Spleen (tissue), 11 donors: ENCODE data around the gene ZNF229. TPM values are rescaled to one million over a fixed set of nuclear protein-coding genes. Genes with fewer than 3 reads are reported as not detected.
"Not testable (repeated sequence)": the region's sequence is repeated elsewhere in the genome, so short reads cannot be mapped to it uniquely, and the experiment has no call there.

Source experiments
- DNase-seq: peaks from one replicate; pipeline ENCODE4 v3.0.0-alpha.2; 2020
- H3K27ac ChIP-seq, 8 donors: fragments of 200-600 bp; sonication (generic) in 7 of 8; 1 replicate in 4 of 8; 2 replicates in 4 of 8; pipeline versions ENCODE4 v1.5.0 to v1.8.0; 2016 to 2021; ENCODE audit warnings: inconsistent platforms in 4 of 8, mild to moderate bottlenecking in 4 of 8, moderate library complexity in 1 of 8
- H3K27me3 ChIP-seq, 7 donors: fragments of 200-600 bp; sonication (generic) in 6 of 7; replicated peaks in 1 of 7; 1 replicate in 4 of 7; 2 replicates in 3 of 7; pipeline versions ENCODE4 v1.5.0 to v1.8.0; 2016 to 2021; ENCODE audit warnings: inconsistent platforms in 3 of 7, mild to moderate bottlenecking in 1 of 7
- H3K36me3 ChIP-seq, 6 donors: fragments of 200-600 bp; sonication (generic) in 5 of 6; 1 replicate in 4 of 6; 2 replicates in 2 of 6; pipeline versions ENCODE4 v1.5.0 to v1.8.0; 2016 to 2021; ENCODE audit warnings: inconsistent platforms in 2 of 6
- H3K4me1 ChIP-seq, 6 donors: fragments of 200-600 bp; sonication (generic) in 5 of 6; 1 replicate in 3 of 6; 2 replicates in 3 of 6; pipeline versions ENCODE4 v1.5.0 to v1.8.0; 2016 to 2021; ENCODE audit warnings: inconsistent platforms in 3 of 6
- H3K4me3 ChIP-seq, 8 donors: fragments of 200-600 bp; sonication (generic) in 7 of 8; 1 replicate in 4 of 8; 2 replicates in 4 of 8; pipeline versions ENCODE4 v1.5.0 to v1.8.0; 2016 to 2021; ENCODE audit warnings: inconsistent platforms in 4 of 8, mild to moderate bottlenecking in 4 of 8, moderate library complexity in 2 of 8
- H3K9me3 ChIP-seq, 8 donors: fragments of 200-600 bp; sonication (generic) in 7 of 8; 1 replicate in 4 of 8; 2 replicates in 4 of 8; pipeline versions ENCODE4 v1.5.0 to v1.8.0; 2016 to 2021; ENCODE audit warnings: inconsistent platforms in 4 of 8
- CTCF ChIP-seq, 11 experiments: fragments of 200-600 bp in 7 of 11; fragments of 450-650 bp in 4 of 11; sonication (generic) in 4 of 11; IDR thresholded peaks in 8 of 11; conservative IDR thresholded peaks in 3 of 11; 1 replicate in 7 of 11; 2 replicates in 4 of 11; pipeline versions ENCODE4 v1.4.0 to v1.8.0; 2016 to 2021; ENCODE audit warnings: antibody characterized with exemption in 11 of 11, inconsistent platforms in 4 of 11, mild to moderate bottlenecking in 1 of 11
- POLR2A ChIP-seq, 3 donors: fragments of 450-650 bp; IDR thresholded peaks; one replicate each; pipeline ENCODE4 v1.5.1; 2017; ENCODE audit warnings: antibody characterized with exemption in 3 of 3, mild to moderate bottlenecking in 1 of 3
- POLR2AphosphoS5 ChIP-seq, 3 donors: sonication (generic); formaldehyde crosslinking; IDR thresholded peaks; one replicate each; pipeline ENCODE4 v1.5.1; 2017; ENCODE audit warnings: antibody characterized with exemption in 3 of 3
- WGBS, 5 donors: extraction: QIAGEN DNeasy Blood & Tissue Kit in 3 of 5; methylation state at CpG; one replicate each; pipeline versions ENCODE4 v1.1.5 to v1.1.7; 2013 to 2018; 5-methylcytosine and 5-hydroxymethylcytosine counted together
- intact Hi-C: fragments of 100-400 bp; cut with DNase I; formaldehyde crosslinking; loops from one replicate; pipeline ENCODE4 v1.15.0; 2023; ENCODE audit warnings: low total_unique reads
- polyA plus RNA-seq, 3 donors: library from polyadenylated mRNA; stranded (reverse); fragments of 200-250 nt; gene quantifications; one replicate each; pipeline ENCODE4 v1.2.1, GENCODE V29; 2013
- total RNA-seq, 7 donors: library from RNA; depleted of rRNA in 3 of 7; stranded (reverse); fragments of >200 nt in 3 of 7; fragmentation: NEBNext Ultra II Directional in 4 of 7; extraction: Animal tissue kit (Norgen Biotek cat#: 25700) in 4 of 7; gene quantifications; one replicate each; pipeline versions ENCODE4 v1.1.0 to v1.2.1, GENCODE V29; 2016 to 2021
- donor health status: healthy with polysubstance abuse.
- donor health status: DM: no; HTN: no; CAD: no; lungs with moderate emphysema.
- donor health status: DM: no; HTN: no; CAD: no.
- donor health status: Bipolar disorder and iron deficiency.
- donor health status: healthy.
- donor health status: DM: no; HTN: no; CAD: no.
- donor health status: DM: yes; HTN: yes; CAD: no.

ZNF229 gene
- total and polyA plus RNA-seq, 10 donors: 0.83 to 7.6 (median 4.6) TPM

- Histone ChIP-seq H3K9me3 (peaks cover 10 to 100% (median 100%) of the 10 kb centered on the region in 8 donors), H3K27me3 (no peaks in the 10 kb centered on the region), H3K4me1 (no peaks in the 10 kb centered on the region), H3K36me3 (peaks cover 0 to 95% (median 51%) of the 10 kb centered on the region in 6 donors), H3K4me3 (no peak overlapping the region), H3K27ac (no peak overlapping the region)
- intact Hi-C loops: no loop called here
- WGBS, 5 donors: 95 to 99% (median 96%) methylated on average over 2 of the region's 2 CpGs
- no peak for TF ChIP-seq POLR2AphosphoS5 (IDR thresholded peaks at IDR 0.05)
- TF ChIP-seq CTCF (IDR thresholded peaks at IDR 0.05 in 8 of 11, conservative IDR thresholded peaks at IDR 0.05 in 3 of 11): no peak
- no peak for TF ChIP-seq POLR2A (IDR thresholded peaks at IDR 0.05)
- no peak for DNase-seq
Measured at GRCh38 chr19:44435441-44435840, 12.8 kb downstream of the ZNF229 start.

GRCh38 chr19:44430956-44431355 lies 17.3 kb downstream of the ZNF229 start:
- Histone ChIP-seq H3K27me3 (no peaks in the 10 kb centered on the region), H3K4me3 (no peak overlapping the region), H3K4me1 (no peaks in the 10 kb centered on the region), H3K9me3 (peaks cover 17 to 100% (median 100%) of the 10 kb centered on the region in 8 donors), H3K27ac (no peak overlapping the region), H3K36me3 (peaks cover 5 to 77% (median 55%) of the 10 kb centered on the region in 6 donors)
- 58 to 89% (median 82%) methylated on average over 1 of the region's 1 CpG for WGBS, 5 donors
- intact Hi-C loops: no loop called here
- DNase-seq: no peak
- TF ChIP-seq POLR2AphosphoS5 (IDR thresholded peaks at IDR 0.05) (no peak), CTCF (IDR thresholded peaks at IDR 0.05 in 8 of 11, conservative IDR thresholded peaks at IDR 0.05 in 3 of 11) (no peak), POLR2A (IDR thresholded peaks at IDR 0.05) (no peak)

- H3K27ac ChIP-seq, H3K36me3 ChIP-seq, H3K4me1 ChIP-seq, DNase-seq, H3K4me3 ChIP-seq, intact Hi-C loops, H3K27me3 ChIP-seq: not testable (repeated sequence)
- WGBS, 5 donors: 89 to 96% (median 94%) methylated on average over 4 to 12 of the region's 15 CpGs
- peaks cover 0 to 97% (median 74%) of the 10 kb centered on the region in 8 donors for H3K9me3 ChIP-seq
Measured at GRCh38 chr19:44415553-44415952, 32.7 kb downstream of the ZNF229 start.

GRCh38 chr19:44401139-44402115 lies 46.8 kb downstream of the ZNF229 start, which contains the start of gene ZNF285:
TSS of gene ZNF285 (minus strand) at chr19:44401608. CDS start at chr19:44397213, 4,395 bp downstream.
- Histone ChIP-seq H3K4me3 (peak within 1 kb of the TSS; percentile 30 to 83 (median 56)), H3K36me3 (peaks cover 0 to 14% (median 8%) of the 10 kb centered on the region in 6 donors), H3K27me3 (no peaks in the 10 kb centered on the region), H3K27ac (peak within 1 kb of the TSS in 3 of 8 donors; percentile 28 to 58 (median 29)), H3K9me3 (peaks cover 0 to 97% (median 78%) of the 10 kb centered on the region in 8 donors), H3K4me1 (peaks cover 0 to 7% (median 0%) of the 10 kb centered on the region in 6 donors)
- DNase-seq: peak; percentile 92
- 7 to 14% (median 10%) methylated on average over 39 to 43 of the region's 43 CpGs for WGBS, 5 donors
- TF ChIP-seq POLR2AphosphoS5 (IDR thresholded peaks at IDR 0.05) (peak; percentile 70 to 79 (median 76)), POLR2A (IDR thresholded peaks at IDR 0.05) (no peak)
- intact Hi-C loops: no loop called here

- H3K27me3 ChIP-seq, H3K4me1 ChIP-seq, DNase-seq, intact Hi-C loops, H3K27ac ChIP-seq, H3K4me3 ChIP-seq: not testable (repeated sequence)
- WGBS, 5 donors: 90 to 99% (median 95%) methylated on average over 4 of the region's 4 CpGs
- Histone ChIP-seq H3K9me3 (peaks cover 0 to 98% (median 90%) of the 10 kb centered on the region in 8 donors), H3K36me3 (peaks cover 3 to 78% (median 53%) of the 10 kb centered on the region in 6 donors)
Measured at GRCh38 chr19:44389268-44389667, 59.0 kb downstream of the ZNF229 start.

Other genes starting within 250 kb of the ZNF229 start
- 10 to 100 TPM; 23.0 to 32.6 (median 30.2) TPM for gene ZNF227, start 235.9 kb downstream of the ZNF229 start, total RNA-seq
- gene ZNF227, start 235.9 kb downstream of the ZNF229 start, polyA plus RNA-seq: 1 to 10 TPM; 4.7 to 8.1 (median 5.5) TPM
- 1 to 10 TPM in 6 of 7 donors, under 1 TPM in 1; 0.75 to 2.3 (median 1.4) TPM for gene ZNF233, start 188.6 kb downstream of the ZNF229 start, total RNA-seq
- gene ZNF233, start 188.6 kb downstream of the ZNF229 start, polyA plus RNA-seq: under 1 TPM; 0.15 to 0.49 (median 0.42) TPM
- gene ZNF235, start 143.4 kb downstream of the ZNF229 start, total RNA-seq: 10 to 100 TPM in 4 of 7 donors, 1 to 10 TPM in 3; 8.7 to 14.6 (median 11.6) TPM
- gene ZNF235, start 143.4 kb downstream of the ZNF229 start, polyA plus RNA-seq: 1 to 10 TPM; 2.4 to 4.7 (median 2.7) TPM
- 1 to 10 TPM; 2.7 to 4.7 (median 3.8) TPM for gene ZNF112, start 91.8 kb downstream of the ZNF229 start, total RNA-seq
- 1 to 10 TPM in 2 of 3 donors, under 1 TPM in 1; 0.62 to 1.3 (median 1.0) TPM for gene ZNF112, start 91.8 kb downstream of the ZNF229 start, polyA plus RNA-seq
- gene ZNF285, start 46.9 kb downstream of the ZNF229 start, total RNA-seq: 1 to 10 TPM; 1.0 to 4.2 (median 3.2) TPM
- 1 to 10 TPM; 1.4 to 2.9 (median 2.2) TPM for gene ZNF285, start 46.9 kb downstream of the ZNF229 start, polyA plus RNA-seq
- 10 to 100 TPM in 6 of 7 donors, 1 to 10 TPM in 1; 7.3 to 25.0 (median 12.7) TPM for gene ZNF180, start 52.0 kb upstream of the ZNF229 start, total RNA-seq
- gene ZNF180, start 52.0 kb upstream of the ZNF229 start, polyA plus RNA-seq: 1 to 10 TPM; 4.1 to 5.3 (median 4.3) TPM
- gene CEACAM20, start 81.2 kb upstream of the ZNF229 start, total RNA-seq: not detected
- gene CEACAM20, start 81.2 kb upstream of the ZNF229 start, polyA plus RNA-seq: not detected
- gene IGSF23, start 165.1 kb upstream of the ZNF229 start, total RNA-seq: not detected
- not detected for gene IGSF23, start 165.1 kb upstream of the ZNF229 start, polyA plus RNA-seq
- gene PVR, start 195.4 kb upstream of the ZNF229 start, total RNA-seq: 10 to 100 TPM; 10.2 to 18.4 (median 15.9) TPM
- gene PVR, start 195.4 kb upstream of the ZNF229 start, polyA plus RNA-seq: 1 to 10 TPM; 2.0 to 6.1 (median 3.5) TPM
- gene CEACAM19, start 223.0 kb upstream of the ZNF229 start, total RNA-seq: 1 to 10 TPM; 2.3 to 6.8 (median 4.3) TPM
- gene CEACAM19, start 223.0 kb upstream of the ZNF229 start, polyA plus RNA-seq: 1 to 10 TPM; 1.0 to 3.9 (median 3.5) TPM